Activated naive CD8-positive, alpha-beta T cell treated with anti-CD3 and anti-CD28 coated beads, Interleukin-2, amount 10 ng/mL, durations not matched to agents 7 days and 5 days (primary cell): ENCODE results near the gene OTOS. TPM values are rescaled to one million over a fixed set of nuclear protein-coding genes. Genes with fewer than 3 reads are reported as not detected.

Source experiments
- ATAC-seq: fragments of 150-1000 bp; cut with Tn5 transposase; one replicate; pipeline ENCODE4 v1.10.0; 2021; ENCODE audit warnings: low read depth, moderate library complexity
- POLR2A ChIA-PET: fragments of 350-600 bp; sonication (Branson Sonifier 250); formaldehyde crosslinking; loops from one replicate; lab custom pipeline; 2021; ENCODE audit warnings: antibody characterized with exemption; lab: Charles Lee
- DNase-seq: peaks from one replicate; pipeline ENCODE4 v3.0.0; 2021
- H3K27ac Mint-ChIP-seq: one replicate; pipeline ENCODE4 v1.8.0; 2022; ENCODE audit warnings: mild to moderate bottlenecking, mixed read lengths
- H3K27me3 Mint-ChIP-seq: one replicate; pipeline ENCODE4 v1.8.0; 2022; ENCODE audit warnings: mild to moderate bottlenecking, moderate library complexity, mixed read lengths
- H3K36me3 Mint-ChIP-seq: one replicate; pipeline ENCODE4 v1.8.0; 2021; ENCODE audit warnings: mild to moderate bottlenecking, mixed read lengths
- H3K4me1 Mint-ChIP-seq: one replicate; pipeline ENCODE4 v1.8.0; 2021; ENCODE audit warnings: mixed read lengths
- H3K4me3 Mint-ChIP-seq: one replicate; pipeline ENCODE4 v1.8.0; 2022; ENCODE audit warnings: mild to moderate bottlenecking, moderate library complexity, mixed read lengths
- H3K9me3 Mint-ChIP-seq: one replicate; pipeline ENCODE4 v1.8.0; 2021; ENCODE audit warnings: mixed read lengths
- total RNA-seq, 2 experiments: library from RNA; stranded (reverse); gene quantifications; one replicate each; pipeline ENCODE4 v1.2.3, GENCODE V29; 2021

Gene OTOS
- not detected for total RNA-seq

DNA sequence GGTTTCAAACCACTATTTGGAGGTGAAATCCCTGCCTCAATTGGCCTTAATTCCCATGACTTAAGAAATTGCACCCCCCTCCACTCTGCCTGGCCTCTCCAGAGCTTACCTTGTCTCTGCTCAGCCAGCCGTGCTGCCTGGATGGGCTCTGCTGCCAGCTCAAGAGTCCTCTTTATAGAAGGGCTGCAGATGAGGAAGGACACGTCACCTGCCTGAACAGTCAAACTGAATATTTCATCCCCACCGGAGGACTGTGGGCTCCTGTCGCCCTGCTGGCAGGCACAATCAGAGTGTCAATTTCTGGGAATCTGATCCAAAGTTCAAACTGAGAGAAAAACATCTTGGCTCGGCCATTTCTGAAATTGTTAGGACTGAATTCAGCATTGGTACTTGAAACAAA, at the start of gene OTOS:
Gene OTOS (minus strand): TSS at position 148 of the 400 bp plus-strand sequence. CDS start 332 bp downstream, outside the sequence.
- peaks cover 2% of the 10 kb centered on the region for H3K27me3 Mint-ChIP-seq
- H3K9me3 Mint-ChIP-seq = no peaks in the 10 kb centered on the region
- no peak within 1 kb of the TSS for H3K27ac Mint-ChIP-seq
- peak; percentile 15 for DNase-seq
- H3K4me1 Mint-ChIP-seq = peaks cover 8% of the 10 kb centered on the region
- no peaks in the 10 kb centered on the region for H3K36me3 Mint-ChIP-seq
- H3K4me3 Mint-ChIP-seq = no peak within 1 kb of the TSS
- POLR2A ChIA-PET = no interaction called here
- ATAC-seq = no peak

- ATAC-seq (no peak), DNase-seq (no peak)
- Mint-ChIP-seq H3K4me3 (no peak overlapping the region), H3K36me3 (no peaks in the 10 kb centered on the region), H3K4me1 (no peaks in the 10 kb centered on the region), H3K27me3 (peaks cover 11% of the 10 kb centered on the region), H3K27ac (no peak overlapping the region), H3K9me3 (peaks cover 4% of the 10 kb centered on the region)
- POLR2A ChIA-PET = no interaction called here
Observed at GRCh38 chr2:240189686-240190085, 49.2 kb upstream of the OTOS start.

DNA sequence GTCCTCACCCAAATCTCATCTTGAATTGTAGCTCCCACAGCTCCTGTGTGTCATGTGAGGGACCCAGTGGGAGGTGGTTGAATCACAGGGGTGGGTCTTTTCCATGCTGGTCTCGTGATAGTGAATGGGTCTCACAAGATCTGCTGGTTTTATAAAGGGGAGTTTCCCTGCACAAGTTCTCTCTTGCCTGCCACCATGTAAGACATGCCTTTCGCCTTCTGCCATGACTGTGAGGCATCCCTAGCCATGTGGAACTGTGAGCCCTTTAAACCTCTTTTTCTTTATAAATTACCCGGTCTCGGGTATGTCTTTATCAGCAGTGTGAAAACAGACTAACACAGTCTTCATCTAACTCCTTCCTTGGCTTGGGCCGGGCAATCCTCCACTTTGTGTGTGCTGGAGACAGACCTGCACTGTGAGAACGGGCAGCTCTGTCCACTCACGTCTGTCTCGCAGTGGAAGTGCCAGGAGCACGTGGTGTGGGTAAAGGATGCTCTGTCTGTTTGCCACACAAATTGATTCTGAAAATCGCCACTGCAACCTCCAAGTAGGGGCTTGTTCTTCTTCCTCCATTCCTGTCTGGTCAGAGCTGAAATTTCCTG, 47.6 kb upstream of the OTOS start:
- POLR2A ChIA-PET = no interaction called here
- H3K27me3 Mint-ChIP-seq = peaks cover 8% of the 10 kb centered on the region
- no peak for ATAC-seq
- H3K9me3 Mint-ChIP-seq = peaks cover 4% of the 10 kb centered on the region
- no peaks in the 10 kb centered on the region for H3K36me3 Mint-ChIP-seq
- no peak overlapping the region for H3K27ac Mint-ChIP-seq
- DNase-seq = no peak
- no peak overlapping the region for H3K4me3 Mint-ChIP-seq
- H3K4me1 Mint-ChIP-seq = no peaks in the 10 kb centered on the region

DNA sequence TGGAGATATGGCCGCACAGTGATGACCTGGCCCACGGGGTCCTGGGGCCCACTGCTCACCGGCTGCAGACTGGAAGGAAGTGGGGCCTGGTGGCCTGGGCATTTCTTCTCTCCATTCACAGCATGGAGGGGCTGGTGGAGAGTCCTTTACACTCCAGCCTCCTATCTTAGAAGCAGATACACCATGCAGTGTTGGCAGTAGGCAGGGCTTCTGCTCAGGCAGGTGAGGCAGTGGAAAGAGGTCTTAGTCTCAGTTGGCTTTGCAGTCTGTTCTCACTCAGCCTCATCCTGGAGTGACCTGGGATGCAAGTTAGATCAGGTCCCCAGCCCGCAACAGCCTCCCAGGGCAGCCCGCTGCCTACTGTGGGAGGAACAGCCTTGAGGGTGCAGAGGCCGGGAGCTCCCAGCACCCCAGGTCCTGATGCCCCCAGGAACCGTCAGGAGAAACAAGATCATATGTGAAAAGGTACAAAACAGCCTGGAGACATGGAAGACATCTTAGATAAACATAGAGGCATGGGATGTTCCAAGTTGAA, 45.8 kb upstream of the OTOS start:
- ATAC-seq (no peak), DNase-seq (no peak)
- Mint-ChIP-seq H3K4me3 (no peak overlapping the region), H3K27ac (no peak overlapping the region), H3K4me1 (no peaks in the 10 kb centered on the region), H3K36me3 (no peaks in the 10 kb centered on the region), H3K9me3 (peaks cover 4% of the 10 kb centered on the region), H3K27me3 (peaks cover 6% of the 10 kb centered on the region)
- POLR2A ChIA-PET = no interaction called here

- POLR2A ChIA-PET = no interaction called here
- Mint-ChIP-seq H3K4me1 (no peaks in the 10 kb centered on the region), H3K9me3 (peaks cover 4% of the 10 kb centered on the region), H3K36me3 (no peaks in the 10 kb centered on the region), H3K4me3 (no peak overlapping the region), H3K27ac (no peak overlapping the region), H3K27me3 (peaks cover 11% of the 10 kb centered on the region)
- DNase-seq (no peak), ATAC-seq (no peak)
Observed at GRCh38 chr2:240184656-240185055, 44.2 kb upstream of the OTOS start.

DNA sequence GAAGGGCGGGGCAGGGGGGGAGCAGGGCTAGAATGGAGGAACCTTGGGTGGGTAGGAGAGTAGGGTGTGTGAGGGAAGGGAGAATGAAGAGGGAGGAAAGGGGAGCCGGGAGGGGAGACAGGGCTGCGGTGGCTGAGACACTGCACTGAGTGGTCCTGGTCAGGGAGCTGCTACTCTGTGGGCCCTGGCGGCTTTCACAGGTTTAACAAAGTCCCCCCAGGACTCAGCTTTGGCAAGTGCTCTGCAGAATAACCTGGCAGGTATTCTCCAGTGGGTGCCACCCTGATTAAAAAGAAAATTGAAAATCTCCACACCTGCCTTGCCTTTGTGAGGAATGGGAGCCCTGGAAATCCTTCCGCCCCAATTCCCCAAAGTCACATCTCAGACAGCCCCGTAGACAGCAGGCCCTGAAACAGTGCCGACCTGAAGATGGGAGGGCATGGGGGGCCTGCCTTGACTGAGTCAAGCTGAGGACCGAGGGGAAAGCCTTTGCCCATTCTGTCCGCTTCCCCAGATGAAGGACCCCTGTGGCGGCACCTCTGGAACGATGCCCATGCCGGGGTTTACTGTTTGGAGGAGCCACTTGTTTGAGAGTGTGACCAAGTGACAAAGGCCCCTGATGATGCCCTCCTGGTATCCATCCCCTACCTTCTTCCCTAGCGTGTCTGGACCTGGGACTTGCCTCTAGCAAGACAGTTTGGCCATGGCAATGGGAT, 43.6 kb upstream of the OTOS start:
- Mint-ChIP-seq H3K4me3 (no peak overlapping the region), H3K27me3 (peaks cover 11% of the 10 kb centered on the region), H3K4me1 (no peaks in the 10 kb centered on the region), H3K27ac (no peak overlapping the region), H3K36me3 (no peaks in the 10 kb centered on the region), H3K9me3 (peaks cover 4% of the 10 kb centered on the region)
- POLR2A ChIA-PET = no interaction called here
- DNase-seq (peak; percentile 15), ATAC-seq (no peak)

- ATAC-seq (no peak), DNase-seq (peak; percentile 10)
- Mint-ChIP-seq H3K9me3 (peaks cover 2% of the 10 kb centered on the region), H3K4me3 (no peak overlapping the region), H3K27ac (no peak overlapping the region), H3K36me3 (no peaks in the 10 kb centered on the region), H3K27me3 (peaks cover 11% of the 10 kb centered on the region), H3K4me1 (no peaks in the 10 kb centered on the region)
- POLR2A ChIA-PET = no interaction called here
Observed at GRCh38 chr2:240183006-240183874, 42.8 kb upstream of the OTOS start.

GRCh38 chr2:240182476-240182875, 42.0 kb upstream of the OTOS start:
- peaks cover 14% of the 10 kb centered on the region for H3K27me3 Mint-ChIP-seq
- H3K4me3 Mint-ChIP-seq = no peak overlapping the region
- POLR2A ChIA-PET = no interaction called here
- H3K27ac Mint-ChIP-seq = no peak overlapping the region
- peaks cover 1% of the 10 kb centered on the region for H3K9me3 Mint-ChIP-seq
- ATAC-seq (no peak), DNase-seq (no peak)
- H3K36me3 Mint-ChIP-seq = no peaks in the 10 kb centered on the region
- H3K4me1 Mint-ChIP-seq = no peaks in the 10 kb centered on the region

- Mint-ChIP-seq H3K4me3 (no peak overlapping the region), H3K9me3 (peaks cover 1% of the 10 kb centered on the region), H3K4me1 (no peaks in the 10 kb centered on the region), H3K27me3 (peaks cover 14% of the 10 kb centered on the region), H3K36me3 (no peaks in the 10 kb centered on the region), H3K27ac (no peak overlapping the region)
- DNase-seq (no peak), ATAC-seq (no peak)
- POLR2A ChIA-PET = no interaction called here
Observed at GRCh38 chr2:240182001-240182400, 41.5 kb upstream of the OTOS start.

GRCh38 chr2:240179941-240180666, 39.6 kb upstream of the OTOS start:
- Mint-ChIP-seq H3K27ac (no peak overlapping the region), H3K4me1 (no peaks in the 10 kb centered on the region), H3K4me3 (no peak overlapping the region), H3K36me3 (no peaks in the 10 kb centered on the region), H3K9me3 (no peaks in the 10 kb centered on the region), H3K27me3 (peaks cover 20% of the 10 kb centered on the region)
- ATAC-seq (no peak), DNase-seq (no peak)
- POLR2A ChIA-PET = no interaction called here

DNA sequence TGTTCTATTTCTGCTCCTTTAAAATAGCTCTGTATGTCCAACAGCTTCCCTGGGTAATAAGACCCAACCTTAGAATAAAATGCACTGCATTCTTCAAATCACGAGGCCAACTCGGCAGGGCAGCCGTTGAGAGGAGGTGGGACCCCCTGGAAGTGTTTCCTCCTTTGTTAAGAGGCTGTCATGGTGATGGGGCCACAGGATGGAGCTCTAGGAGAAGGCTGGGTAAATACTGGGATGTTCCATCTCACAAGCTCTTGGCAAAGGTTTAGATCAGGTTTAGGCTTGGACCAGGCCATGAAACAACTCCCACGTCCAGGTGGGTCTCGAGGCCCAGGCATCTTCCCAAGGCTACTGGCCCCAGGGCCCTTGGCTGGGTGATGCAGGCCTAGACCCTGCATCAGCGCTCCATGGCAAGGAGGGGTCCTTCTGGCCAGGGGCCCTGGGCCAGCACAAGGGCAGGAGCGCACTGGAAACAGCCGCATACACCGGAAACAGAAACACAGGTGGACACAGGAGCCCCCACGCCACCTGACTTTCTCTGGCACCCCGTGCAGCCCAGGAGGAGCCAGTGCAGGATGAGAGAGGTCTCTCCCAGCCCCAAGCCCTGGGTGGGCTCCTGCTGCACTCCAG, 38.8 kb upstream of the OTOS start:
- Mint-ChIP-seq H3K27me3 (peaks cover 21% of the 10 kb centered on the region), H3K4me1 (no peaks in the 10 kb centered on the region), H3K36me3 (no peaks in the 10 kb centered on the region), H3K4me3 (no peak overlapping the region), H3K27ac (no peak overlapping the region), H3K9me3 (no peaks in the 10 kb centered on the region)
- DNase-seq (no peak), ATAC-seq (no peak)
- POLR2A ChIA-PET = no interaction called here

- Mint-ChIP-seq H3K27ac (no peak overlapping the region), H3K36me3 (no peaks in the 10 kb centered on the region), H3K4me3 (no peak overlapping the region), H3K9me3 (no peaks in the 10 kb centered on the region), H3K4me1 (no peaks in the 10 kb centered on the region), H3K27me3 (peaks cover 21% of the 10 kb centered on the region)
- POLR2A ChIA-PET = no interaction called here
- DNase-seq (no peak), ATAC-seq (no peak)
Observed at GRCh38 chr2:240178564-240178963, 38.1 kb upstream of the OTOS start.

- no peak for ATAC-seq
- Mint-ChIP-seq H3K27ac (no peak overlapping the region), H3K9me3 (no peaks in the 10 kb centered on the region), H3K27me3 (peaks cover 16% of the 10 kb centered on the region), H3K4me3 (no peak overlapping the region), H3K36me3 (no peaks in the 10 kb centered on the region), H3K4me1 (no peaks in the 10 kb centered on the region)
- POLR2A ChIA-PET = no interaction called here
- DNase-seq = no peak
Observed at GRCh38 chr2:240174496-240174895, 34.0 kb upstream of the OTOS start.
